IMR-90 (cell line): Measurements from ENCODE around the gene ETFB. TPM values are rescaled to one million over a fixed set of nuclear protein-coding genes. Genes with fewer than 3 reads are reported as not detected.

Experiments
- ATAC-seq: fragments of 200-7000 bp; cut with Tn5 transposase; 2 replicates; pipeline ENCODE4 v1.9.1; 2020; ENCODE audit warnings: low read depth, mild to moderate bottlenecking, moderate library complexity
- BruUV-seq: library from RNA; stranded (reverse); fragments of 400-500 nt; replicated peaks from 2 replicates; lab custom pipeline; 2021; lab: Mats Ljungman, UMichigan
- CTCF ChIA-PET: fragments of 300-600 bp; formaldehyde crosslinking; extraction: SDS; loops from one replicate; lab custom pipeline; 2021; ENCODE audit warnings: antibody characterized with exemption; lab: Yijun Ruan, JAX
- POLR2A ChIA-PET: fragments of 300-600 bp; sonication (Branson Sonifier 250); formaldehyde crosslinking; loops from one replicate; lab custom pipeline; 2022; ENCODE audit warnings: antibody characterized with exemption; ENCODE audit not compliant: unreplicated experiment; lab: Charles Lee
- DNase-seq: peaks from one replicate; pipeline ENCODE4 v3.0.0; 2013
- H2AFZ ChIP-seq: replicated peaks from 2 replicates; pipeline ENCODE3; 2013; ENCODE audit warnings: low read length, mild to moderate bottlenecking; ENCODE audit not compliant: poor library complexity
- H2AK5ac ChIP-seq: 2 replicates; pipeline ENCODE4 v1.6.1; 2013; ENCODE audit warnings: low read depth, low read length, inconsistent platforms
- H2AK9ac ChIP-seq: replicated peaks from 2 replicates; pipeline ENCODE3; 2013; ENCODE audit warnings: mild to moderate bottlenecking, low read depth, low read length, moderate library complexity; ENCODE audit not compliant: poor library complexity
- H2BK120ac ChIP-seq: 2 replicates; pipeline ENCODE4 v1.6.1; 2013; ENCODE audit warnings: low read depth, low read length, inconsistent platforms
- H2BK15ac ChIP-seq: 3 replicates; pipeline ENCODE4 v1.6.1; 2013; ENCODE audit warnings: low read depth, low read length, inconsistent platforms
- H2BK20ac ChIP-seq: 2 replicates; pipeline ENCODE4 v1.6.1; 2013; ENCODE audit warnings: low read depth, mild to moderate bottlenecking, inconsistent platforms, low read length, moderate library complexity
- H2BK5ac ChIP-seq: 2 replicates; pipeline ENCODE4 v1.6.1; 2013; ENCODE audit warnings: mild to moderate bottlenecking, low read depth, low read length, inconsistent platforms; ENCODE audit not compliant: poor library complexity, severe bottlenecking
- H3K14ac ChIP-seq: replicated peaks from 2 replicates; pipeline ENCODE4 v1.6.1; 2013; ENCODE audit warnings: low read depth, low read length, inconsistent platforms
- H3K18ac ChIP-seq: 2 replicates; pipeline ENCODE4 v1.6.1; 2013; ENCODE audit warnings: low read depth, low read length, control low read depth
- H3K23ac ChIP-seq: 2 replicates; pipeline ENCODE4 v1.6.1; 2013; ENCODE audit warnings: low read depth, low read length, inconsistent platforms
- H3K27ac ChIP-seq: 2 replicates; pipeline ENCODE4 v1.5.1; 2013; ENCODE audit warnings: mild to moderate bottlenecking, control low read depth, low read length; ENCODE audit not compliant: insufficient read depth
- H3K27me3 ChIP-seq: 2 replicates; pipeline ENCODE4 v1.6.1; 2013; ENCODE audit warnings: low read length; ENCODE audit not compliant: control insufficient read depth, insufficient read depth
- H3K36me3 ChIP-seq: 2 replicates; pipeline ENCODE4 v1.6.1; 2013; ENCODE audit warnings: low read length, mixed read lengths; ENCODE audit not compliant: control insufficient read depth, insufficient read depth
- H3K4ac ChIP-seq: 2 replicates; pipeline ENCODE4 v1.6.1; 2013; ENCODE audit warnings: low read depth, low read length, inconsistent platforms
- H3K4me1 ChIP-seq: 2 replicates; pipeline ENCODE4 v1.6.1; 2013; ENCODE audit warnings: low read length, mixed read lengths; ENCODE audit not compliant: control insufficient read depth, insufficient read depth
- H3K4me2 ChIP-seq: 2 replicates; pipeline ENCODE4 v1.6.1; 2013; ENCODE audit warnings: low read depth, mild to moderate bottlenecking, control low read depth, low read length, moderate library complexity
- H3K4me3 ChIP-seq: 2 replicates; pipeline ENCODE4 v1.5.1; 2013; ENCODE audit warnings: low read depth, mild to moderate bottlenecking, control low read depth, low read length, moderate library complexity; ENCODE audit not compliant: insufficient read depth
- H3K56ac ChIP-seq: 2 replicates; pipeline ENCODE4 v1.6.1; 2013; ENCODE audit warnings: low read length, inconsistent platforms; ENCODE audit not compliant: insufficient read depth; ENCODE audit errors: extremely low read depth
- H3K79me1 ChIP-seq, 2 experiments: 2 replicates each; pipeline ENCODE4 v1.6.1; 2013; ENCODE audit warnings: low read length in 2 of 2, inconsistent platforms in 1 of 2, low read depth in 1 of 2
- H3K9ac ChIP-seq: 2 replicates; pipeline ENCODE4 v1.6.1; 2013; ENCODE audit warnings: low read depth, low read length, control low read depth
- H3K9me1 ChIP-seq: 2 replicates; pipeline ENCODE4 v1.6.1; 2013; ENCODE audit warnings: low read length, inconsistent platforms; ENCODE audit not compliant: insufficient read depth
- H3K9me3 ChIP-seq: 2 replicates; pipeline ENCODE4 v1.6.1; 2013; ENCODE audit warnings: low read length; ENCODE audit not compliant: control insufficient read depth, insufficient read depth
- H4K20me1 ChIP-seq: 2 replicates; pipeline ENCODE4 v1.6.1; 2013; ENCODE audit warnings: low read length, inconsistent platforms; ENCODE audit not compliant: insufficient read depth
- H4K5ac ChIP-seq: 2 replicates; pipeline ENCODE4 v1.6.1; 2013; ENCODE audit warnings: mild to moderate bottlenecking, low read depth, low read length, control low read depth
- H4K8ac ChIP-seq, 2 experiments: 2 replicates each; pipeline ENCODE4 v1.6.1; 2013; ENCODE audit warnings: low read depth in 2 of 2, low read length in 2 of 2, control low read depth in 1 of 2, inconsistent platforms in 1 of 2
- H4K91ac ChIP-seq: 2 replicates; pipeline ENCODE4 v1.6.1; 2013; ENCODE audit warnings: low read depth, low read length, inconsistent platforms; ENCODE audit not compliant: insufficient read depth
- BHLHE40 ChIP-seq: fragments of 150-350 bp; IDR thresholded peaks from 2 replicates; pipeline ENCODE4 v1.6.1; 2016; ENCODE audit warnings: mild to moderate bottlenecking, low read depth, low read length
- CHD1 ChIP-seq: IDR thresholded peaks from 2 replicates; pipeline ENCODE4 v1.6.1; 2012; ENCODE audit warnings: low read depth, low read length, improper control_type of control experiment
- CTCF ChIP-seq: conservative IDR thresholded peaks from 2 replicates; pipeline ENCODE4 v1.5.1; 2012; ENCODE audit warnings: mild to moderate bottlenecking, low read depth, low read length, improper control_type of control experiment
- RAD21 ChIP-seq: IDR thresholded peaks from 2 replicates; pipeline ENCODE4 v1.6.1; 2012; ENCODE audit warnings: low read length, improper control_type of control experiment
- WGBS, 2 experiments: methylation state at CpG; one replicate each; pipeline versions ENCODE4 v1.1.5 to v1.1.7; 2013; ENCODE audit warnings: missing lambda C conversion rate in 2 of 2; ENCODE audit not compliant: insufficient read length in 1 of 2; ENCODE audit errors: extremely low coverage in 2 of 2; 5-methylcytosine and 5-hydroxymethylcytosine counted together
- dilution Hi-C: fragments of 300-500 bp; cut with HindIII; formaldehyde crosslinking; loops from one replicate; pipeline ENCODE4 v1.14.3; 2018; ENCODE audit warnings: low sequenced_read_pairs; ENCODE audit not compliant: unreplicated experiment
- in situ Hi-C: fragments of 300-500 bp; cut with MboI; formaldehyde crosslinking; loops from 3 replicates; pipeline ENCODE4 v1.14.3; 2019; ENCODE audit warnings: low sequenced_read_pairs, inconsistent platforms, mixed read lengths
- intact Hi-C: fragments of 100-400 bp; cut with micrococcal nuclease; formaldehyde crosslinking; loops from 2 replicates; pipeline ENCODE4 v1.10.0; 2022
- polyA plus RNA-seq, 3 experiments: library from polyadenylated mRNA; depleted of rRNA; stranded (reverse); fragments of >200 nt; gene quantifications; 2 replicates each; pipeline ENCODE4 v1.2.3, GENCODE V29; 2012; ENCODE audit warnings: low replicate concordance in 1 of 3
- total RNA-seq: library from RNA; depleted of rRNA; stranded (reverse); fragments of >200 nt; gene quantifications from 2 replicates; pipeline ENCODE4 v1.2.3, GENCODE V29; 2012

The ETFB gene
- total and polyA plus RNA-seq, 2 of the 4 experiments (the other 2 are of a cell fraction): 141 to 166 TPM

- ATAC-seq (no peak), DNase-seq (no peak)
- intact Hi-C loops (no loop called here), in situ Hi-C loops (no loop called here), dilution Hi-C loops (no loop called here)
- H4K20me1 ChIP-seq: no peaks in the 10 kb centered on the region
- H2AK9ac ChIP-seq: no peak within 1 kb of the TSS
- CTCF ChIA-PET: no interaction called here
- H4K8ac ChIP-seq: no peak within 1 kb of the TSS
- no peak within 1 kb of the TSS for H3K4ac ChIP-seq
- TF ChIP-seq CHD1 (no peak), CTCF (no peak), BHLHE40 (no peak), RAD21 (no peak)
- no peak within 1 kb of the TSS for H2AFZ ChIP-seq
- H3K9me3 ChIP-seq: 0 out of 2 replicates have a peak, but pooled peaks cover 2% of the 10 kb centered on the region
- H2AK5ac ChIP-seq: no peak within 1 kb of the TSS
- H2BK5ac ChIP-seq: no peak within 1 kb of the TSS
- H4K5ac ChIP-seq: no peak within 1 kb of the TSS
- H3K79me1 ChIP-seq: no peaks in the 10 kb centered on the region
- no peak within 1 kb of the TSS for H4K91ac ChIP-seq
- H3K14ac ChIP-seq: no peak within 1 kb of the TSS
- no peak within 1 kb of the TSS for H3K27ac ChIP-seq
- H2BK15ac ChIP-seq: no peak within 1 kb of the TSS
- H3K36me3 ChIP-seq: no peaks in the 10 kb centered on the region
- BruUV-seq: no TSS peak
- H3K9ac ChIP-seq: no peak within 1 kb of the TSS
- no peak within 1 kb of the TSS for H3K4me3 ChIP-seq
- H2BK120ac ChIP-seq: no peak within 1 kb of the TSS
- no peaks in the 10 kb centered on the region; the same call in 1 of the 2 replicates for H3K27me3 ChIP-seq
- H3K56ac ChIP-seq: no peak within 1 kb of the TSS
- H3K18ac ChIP-seq: no peak within 1 kb of the TSS
- no peaks in the 10 kb centered on the region for H3K9me1 ChIP-seq
- no peaks in the 10 kb centered on the region for H3K4me1 ChIP-seq
- no peak within 1 kb of the TSS for H3K23ac ChIP-seq
- POLR2A ChIA-PET: no interaction called here
- no peak within 1 kb of the TSS for H3K4me2 ChIP-seq
- no peak within 1 kb of the TSS for H2BK20ac ChIP-seq
- WGBS, 2 experiments: 3% methylated on average over 12 of the region's 76 CpGs; no CpG with 5 or more reads in 1 of the 2 experiments
Measured at GRCh38 chr19:51311351-51312257, 54.6 kb downstream of the ETFB start, which contains the start of gene IGLON5. IGLON5 (plus strand) TSS chr19:51311644; CDS start chr19:51311848, 204 bp downstream.
